Cardiac fibroblast (primary cell): Measurements from ENCODE around the gene FOXK1.

Experiments used
- DNase-seq, 2 donors: peaks; one replicate each; pipeline versions ENCODE4 v3.0.0 to v3.0.0-alpha.2; 2010; ENCODE audit warnings: low read depth in 2 of 2
- H3K4me3 ChIP-seq, 2 donors: replicated peaks in 1 of 2; 1 replicate in 1 of 2; 2 replicates in 1 of 2; pipeline ENCODE4 v1.5.1; 2011; ENCODE audit warnings: low read depth in 2 of 2, low read length in 2 of 2, mild to moderate bottlenecking in 2 of 2, moderate library complexity in 1 of 2
- TF ChIP-seq, protein P1 (sequence below): IDR thresholded peaks from one replicate; pipeline ENCODE4 v1.5.1; 2011; ENCODE audit warnings: low read depth, mild to moderate bottlenecking, low read length, inconsistent platforms

FOXK1 gene

GRCh38 chr7:4748231-4748681 is 66.2 kb downstream of the FOXK1 start:
- H3K4me3 ChIP-seq, result no peak overlapping the region
- DNase-seq, result peak in 1 of 2 donors; percentile 37
- TF ChIP-seq, protein P1, sequence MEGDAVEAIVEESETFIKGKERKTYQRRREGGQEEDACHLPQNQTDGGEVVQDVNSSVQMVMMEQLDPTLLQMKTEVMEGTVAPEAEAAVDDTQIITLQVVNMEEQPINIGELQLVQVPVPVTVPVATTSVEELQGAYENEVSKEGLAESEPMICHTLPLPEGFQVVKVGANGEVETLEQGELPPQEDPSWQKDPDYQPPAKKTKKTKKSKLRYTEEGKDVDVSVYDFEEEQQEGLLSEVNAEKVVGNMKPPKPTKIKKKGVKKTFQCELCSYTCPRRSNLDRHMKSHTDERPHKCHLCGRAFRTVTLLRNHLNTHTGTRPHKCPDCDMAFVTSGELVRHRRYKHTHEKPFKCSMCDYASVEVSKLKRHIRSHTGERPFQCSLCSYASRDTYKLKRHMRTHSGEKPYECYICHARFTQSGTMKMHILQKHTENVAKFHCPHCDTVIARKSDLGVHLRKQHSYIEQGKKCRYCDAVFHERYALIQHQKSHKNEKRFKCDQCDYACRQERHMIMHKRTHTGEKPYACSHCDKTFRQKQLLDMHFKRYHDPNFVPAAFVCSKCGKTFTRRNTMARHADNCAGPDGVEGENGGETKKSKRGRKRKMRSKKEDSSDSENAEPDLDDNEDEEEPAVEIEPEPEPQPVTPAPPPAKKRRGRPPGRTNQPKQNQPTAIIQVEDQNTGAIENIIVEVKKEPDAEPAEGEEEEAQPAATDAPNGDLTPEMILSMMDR, result no peak

GRCh38 chr7:4749363-4749762 is 67.3 kb downstream of the FOXK1 start:
- DNase-seq, result no peak
- TF ChIP-seq, protein P1, result no peak
- H3K4me3 ChIP-seq, result no peak overlapping the region

DNA sequence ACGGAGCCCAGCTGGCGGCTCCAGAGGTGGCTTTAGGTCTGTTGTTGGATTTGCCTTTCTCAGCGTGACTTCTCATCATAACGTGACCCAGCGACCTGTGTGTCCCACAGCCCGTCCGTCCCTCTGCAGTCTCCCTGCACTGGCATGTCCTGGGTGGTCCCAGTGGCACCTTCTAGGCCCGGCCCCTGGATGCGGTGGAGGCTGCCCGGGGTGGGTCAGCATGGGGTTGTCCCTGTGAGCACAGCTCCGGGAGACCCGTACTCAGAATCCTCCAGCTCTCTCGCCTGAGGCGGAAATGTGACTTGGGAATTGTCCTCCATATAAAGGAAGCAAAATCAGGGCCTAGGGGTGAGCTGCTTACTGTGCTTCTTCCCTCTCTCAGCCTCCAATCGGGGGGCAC is 67.7 kb downstream of the FOXK1 start:
- H3K4me3 ChIP-seq, result no peak overlapping the region
- no peak for DNase-seq
- TF ChIP-seq, protein P1, result no peak

- TF ChIP-seq, protein P1, result no peak
- no peak for DNase-seq
- H3K4me3 ChIP-seq, result no peak overlapping the region
These were observed 69.4 kb downstream of the FOXK1 start for GRCh38 chr7:4751398-4751947.

DNA sequence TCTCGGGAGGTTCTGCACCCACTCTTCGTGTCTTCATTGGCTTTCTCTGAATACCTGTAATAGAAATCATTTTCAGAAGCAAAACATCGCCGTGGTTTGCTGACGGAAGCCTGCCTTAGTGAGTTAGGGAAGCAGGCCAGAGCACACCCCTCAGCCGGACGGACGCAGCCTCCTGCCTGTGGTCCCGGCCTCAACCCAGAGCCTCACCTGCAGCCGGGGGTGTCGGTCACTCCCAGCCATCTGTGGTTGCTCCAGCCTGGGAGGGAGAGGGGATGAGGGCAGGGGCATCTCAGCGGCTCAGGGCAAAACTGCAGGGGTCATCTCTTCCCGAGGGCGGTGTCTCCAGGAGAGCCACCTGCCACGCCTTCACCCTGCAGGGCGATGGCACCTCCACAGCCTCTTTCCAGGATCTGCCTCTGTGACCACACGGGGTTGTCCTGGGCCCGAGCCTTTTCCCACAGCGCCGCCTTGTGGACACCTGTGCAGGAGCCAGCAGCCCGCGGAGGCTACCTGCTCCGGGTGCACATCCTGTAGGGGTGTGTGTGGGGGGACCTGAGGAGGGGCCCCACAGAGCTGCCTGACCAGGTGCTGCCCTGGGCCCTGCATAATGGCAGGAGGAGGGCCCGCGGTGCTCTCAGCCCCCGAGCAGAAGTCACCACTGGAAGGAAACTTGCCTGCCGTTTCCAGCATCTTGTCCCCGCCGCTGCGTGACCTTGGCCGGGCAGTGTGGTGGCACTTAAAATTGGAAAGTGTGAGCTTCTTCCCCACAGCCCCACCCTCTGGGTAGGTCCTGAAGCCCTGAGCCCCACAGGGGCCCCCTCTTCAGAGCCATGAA is 71.7 kb downstream of the FOXK1 start:
- TF ChIP-seq, protein P1, result peak; percentile 89
- DNase-seq, result peak; percentile 53 to 54

GRCh38 chr7:4754433-4755010 is 72.4 kb downstream of the FOXK1 start:
- H3K4me3 ChIP-seq, result no peak overlapping the region
- TF ChIP-seq, protein P1, result no peak
- DNase-seq, result no peak

More for the DNA sequence above, 71.7 kb downstream of the FOXK1 start:
- no peak overlapping the region for H3K4me3 ChIP-seq
